Suppressor macrophage treated with lipopolysaccharide for 4 hours (primary cell): Measurements from ENCODE around the gene ZNF599.
"Not testable (repeated sequence)": the region's sequence is repeated elsewhere in the genome, so short reads cannot be mapped to it uniquely, and the experiment has no call there.

ENCODE experiments used
- DNase-seq: peaks from one replicate; pipeline ENCODE4 v3.0.0-alpha.2; 2020

The ZNF599 gene

DNA sequence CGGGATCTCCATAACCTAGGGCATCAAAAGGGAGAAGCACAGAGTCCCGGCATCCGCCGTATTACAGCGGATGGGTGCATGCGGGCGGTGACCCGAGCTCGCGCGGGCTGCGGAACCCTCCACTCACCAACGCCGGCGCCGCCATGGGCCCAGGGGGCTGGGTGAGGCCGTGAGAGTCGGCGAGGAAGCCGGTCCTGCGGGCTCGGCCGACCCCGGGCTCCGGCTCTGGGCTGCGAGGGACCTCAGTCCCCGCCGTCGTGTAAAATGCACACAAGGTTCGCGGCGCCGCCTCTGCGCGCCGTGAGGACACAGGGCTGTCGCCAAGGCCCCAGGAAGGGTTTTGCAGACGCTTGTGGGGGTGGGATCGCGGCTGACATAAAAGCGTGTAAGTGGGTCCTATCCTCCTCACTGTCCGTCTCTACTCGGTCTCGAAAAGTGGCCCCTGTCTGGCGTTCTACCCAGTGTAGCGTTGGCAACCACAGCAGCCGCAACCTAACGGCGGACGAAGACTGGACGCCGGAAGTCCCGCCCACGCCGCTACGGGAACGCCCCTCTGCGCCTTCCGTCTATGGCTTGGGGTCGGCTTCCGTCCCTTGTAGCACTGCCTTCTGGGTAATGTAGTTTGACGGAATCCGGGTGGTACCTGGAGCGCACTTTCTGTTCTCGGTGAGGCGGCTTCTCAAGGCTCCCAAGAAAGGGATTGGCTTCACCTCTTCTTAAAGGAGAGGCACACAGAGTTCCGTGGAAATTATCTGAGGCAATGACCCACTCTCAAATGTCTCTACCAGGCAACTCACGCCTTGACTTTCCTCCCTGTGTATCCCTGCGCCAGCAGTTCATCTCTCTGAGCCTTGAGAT is at the start of gene ZNF599:
Gene ZNF599 (minus strand): TSS at position 519 of the 858 bp plus-strand sequence. CDS start 374 bp downstream, at position 145.
- peak; percentile 94 for DNase-seq

DNA sequence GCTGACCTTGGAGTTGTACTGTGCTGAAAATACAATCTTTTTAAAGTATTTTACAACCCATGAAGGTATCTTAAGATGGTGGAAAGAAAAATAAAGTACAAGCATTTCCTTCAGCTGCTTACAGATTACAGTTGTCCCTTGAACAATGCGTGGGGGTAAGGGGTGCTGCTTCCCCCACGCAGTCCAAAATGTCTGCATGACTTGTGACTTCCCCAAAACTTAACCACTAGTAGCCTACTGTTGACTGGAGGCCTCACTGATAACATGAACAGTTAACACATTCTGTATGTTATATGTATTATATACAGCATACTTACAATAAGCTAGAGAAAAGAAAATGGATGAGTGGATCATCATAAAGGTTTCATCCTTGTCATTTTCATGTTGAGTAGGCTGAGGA is 45.3 kb upstream of the ZNF599 start:
- DNase-seq, result no peak

DNA sequence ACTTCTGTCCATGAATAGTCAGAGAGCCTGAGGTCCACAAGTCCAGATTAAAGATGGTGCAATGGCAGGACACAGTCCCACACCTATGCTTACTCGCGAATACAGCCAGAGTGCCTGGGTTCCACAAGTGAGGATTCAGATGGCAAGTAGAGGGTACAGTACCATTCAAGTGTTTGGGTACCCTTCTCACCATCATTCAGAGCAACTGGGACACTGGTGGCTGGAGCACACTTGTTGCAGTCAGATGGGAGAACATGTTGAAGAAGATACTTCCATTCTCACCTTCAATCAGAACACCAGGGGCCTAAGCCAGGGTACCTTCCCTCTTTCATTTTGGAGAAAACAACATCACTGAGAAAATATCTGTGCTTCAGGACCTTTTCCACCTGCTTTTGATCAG is 43.7 kb upstream of the ZNF599 start:
- DNase-seq, result no peak

DNA sequence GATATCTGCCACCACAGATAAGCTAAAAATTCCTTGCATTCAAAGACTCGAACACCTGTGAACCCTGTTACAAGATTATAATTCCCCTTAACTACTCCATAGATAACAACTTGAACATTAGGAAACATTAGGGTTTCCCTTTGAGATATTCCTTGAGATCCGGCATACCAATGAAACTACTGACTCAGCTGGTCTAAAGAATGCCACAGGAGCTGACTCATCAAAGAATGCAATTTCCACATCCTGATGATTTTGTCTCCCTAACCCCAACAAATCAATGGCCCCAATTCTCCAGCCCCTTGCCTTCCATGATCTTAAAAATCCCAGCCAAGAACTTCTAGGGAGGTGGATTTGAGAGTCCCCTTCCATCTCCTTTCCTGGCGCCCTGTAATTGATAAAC is 35.6 kb upstream of the ZNF599 start:
- DNase-seq, result no peak

DNA sequence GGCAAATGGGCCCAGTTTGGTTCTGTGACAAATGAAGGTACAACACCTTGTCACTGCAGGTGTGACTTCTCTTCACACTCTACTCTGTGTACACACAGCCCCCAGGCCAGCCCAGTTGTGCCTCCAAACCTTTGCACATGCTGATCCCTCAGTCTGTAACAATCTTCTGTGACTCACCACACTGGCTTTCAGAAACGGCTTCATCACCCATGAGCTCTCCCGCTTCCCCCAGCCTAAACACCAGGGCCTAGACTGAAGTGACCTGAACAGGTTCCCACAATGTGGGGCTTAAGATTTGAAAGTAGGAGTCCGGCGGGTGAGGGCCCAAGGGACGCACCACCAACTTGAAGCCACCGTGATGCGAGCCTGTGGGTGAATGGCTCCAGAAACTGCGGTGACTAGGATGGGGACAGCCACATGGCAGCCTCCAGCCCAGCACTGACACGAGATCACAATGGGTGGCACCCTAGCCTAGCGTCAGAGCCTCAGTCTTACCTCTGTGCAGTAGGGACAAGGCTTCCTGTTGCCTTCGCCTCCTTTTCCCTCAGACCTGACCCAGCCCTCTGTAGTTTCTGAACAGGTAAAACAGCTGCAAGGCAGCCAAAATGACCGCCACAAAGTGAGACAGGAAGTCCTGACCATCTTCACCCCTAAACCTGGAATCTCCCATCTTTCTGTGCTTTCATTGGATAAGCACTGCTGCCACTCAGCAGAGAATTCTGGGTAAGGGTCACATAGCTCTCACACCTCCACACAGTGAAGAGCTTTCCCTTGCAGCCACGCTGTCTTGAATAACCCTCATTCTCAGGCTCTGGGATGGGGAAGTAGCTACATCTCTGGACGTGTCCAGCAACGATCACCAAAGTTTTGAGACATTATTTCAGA is 34.2 kb upstream of the ZNF599 start:
- DNase-seq, result no peak

DNA sequence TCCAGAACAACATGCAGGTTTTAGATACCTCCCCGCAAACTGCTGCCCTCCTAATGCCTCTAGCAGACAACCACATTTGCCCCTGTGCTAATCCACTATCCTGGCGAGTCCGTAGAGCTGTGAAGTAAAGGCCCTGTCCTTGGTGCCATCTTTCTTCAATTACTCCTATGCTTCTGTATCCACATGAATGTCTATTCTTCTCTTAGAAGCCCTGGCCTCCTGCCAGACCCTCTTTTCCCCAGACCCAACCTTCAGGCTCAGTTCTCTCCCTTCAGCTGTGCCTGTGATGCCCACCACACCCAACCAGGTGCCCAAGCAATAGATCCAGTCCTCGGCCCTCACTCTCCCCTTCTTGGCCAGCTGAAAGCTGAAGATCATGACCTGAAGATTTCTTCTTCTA is 31.1 kb upstream of the ZNF599 start:
- DNase-seq, result no peak

DNA sequence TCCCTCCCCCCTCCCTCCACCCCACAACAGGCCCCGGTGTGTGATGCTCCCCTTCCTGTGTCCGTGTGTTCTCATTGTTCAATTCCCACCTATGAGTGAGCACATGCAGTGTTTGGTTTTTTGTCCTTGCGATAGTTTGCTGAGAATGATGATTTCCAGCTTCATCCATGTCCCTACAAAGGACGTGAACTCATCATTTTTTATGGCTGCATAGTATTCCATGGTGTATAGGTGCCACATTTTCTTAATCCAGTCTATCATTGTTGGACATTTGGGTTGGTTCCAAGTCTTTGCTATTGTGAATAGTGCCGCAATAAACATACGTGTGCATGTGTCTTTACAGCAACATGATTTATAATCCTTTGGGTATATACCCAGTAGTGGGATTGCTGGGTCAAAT is 23.9 kb upstream of the ZNF599 start:
- not testable (repeated sequence) for DNase-seq

DNA sequence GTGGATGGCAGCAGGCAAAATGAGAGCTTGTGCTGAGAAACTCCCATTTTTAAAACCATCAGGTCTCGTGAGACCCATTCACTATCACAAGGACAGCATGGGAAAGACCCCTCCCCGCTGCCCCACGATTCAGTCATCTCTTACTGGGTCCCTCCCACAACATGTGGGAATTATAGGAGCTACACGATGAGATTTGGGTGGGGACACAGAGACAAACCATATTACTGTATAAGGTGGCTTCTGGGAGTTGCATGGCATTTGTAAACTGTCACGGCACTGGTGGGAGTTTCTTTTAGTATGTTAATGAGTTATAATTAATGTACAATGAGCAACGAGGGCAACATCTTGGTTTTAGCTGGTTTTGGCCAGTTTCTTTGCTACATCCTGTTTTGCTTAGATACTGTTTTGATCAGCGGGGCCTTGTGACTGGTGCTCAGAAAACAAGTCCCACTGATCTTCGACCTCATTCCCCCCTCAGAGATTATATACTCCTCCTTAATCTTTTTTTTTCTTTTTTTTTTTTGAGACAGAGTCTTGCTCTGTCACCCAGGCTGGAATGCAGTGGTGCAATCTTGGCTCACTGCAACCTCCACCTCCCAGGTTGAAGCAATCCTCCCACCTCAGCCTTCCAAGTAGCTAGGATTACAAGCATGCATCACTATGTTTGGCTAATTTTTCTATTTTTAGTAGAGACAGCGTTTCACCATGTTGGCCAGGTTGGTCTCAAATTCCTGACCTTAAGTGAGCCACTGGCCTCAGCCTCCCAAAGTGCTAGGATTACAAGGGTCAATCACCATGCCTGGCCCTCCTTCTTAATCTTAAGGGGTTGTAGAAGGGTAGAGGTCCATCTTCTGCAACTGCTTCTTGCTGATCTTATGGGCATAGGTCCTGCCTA is 21.3 kb upstream of the ZNF599 start:
- DNase-seq, result no peak

DNA sequence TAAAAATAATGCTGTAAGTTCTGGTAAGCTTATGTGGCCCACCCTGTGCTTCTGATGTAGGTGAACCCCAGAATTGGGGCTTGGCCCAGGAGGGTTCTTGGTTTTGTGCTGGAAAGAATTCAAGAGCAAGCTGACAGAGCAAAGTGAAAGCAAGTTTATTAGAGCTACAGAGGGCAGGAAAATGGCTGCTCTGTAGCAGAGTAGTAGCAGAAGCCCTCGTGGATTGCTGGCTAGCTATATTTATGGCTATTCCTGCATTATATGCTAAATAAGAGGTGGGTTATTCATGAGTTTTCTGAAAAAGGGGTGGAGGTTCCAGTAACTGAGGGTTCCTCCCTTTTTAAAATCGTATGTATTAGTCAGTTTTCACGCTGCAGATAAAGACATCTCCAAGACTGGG is 20.6 kb upstream of the ZNF599 start:
- no peak for DNase-seq

DNA sequence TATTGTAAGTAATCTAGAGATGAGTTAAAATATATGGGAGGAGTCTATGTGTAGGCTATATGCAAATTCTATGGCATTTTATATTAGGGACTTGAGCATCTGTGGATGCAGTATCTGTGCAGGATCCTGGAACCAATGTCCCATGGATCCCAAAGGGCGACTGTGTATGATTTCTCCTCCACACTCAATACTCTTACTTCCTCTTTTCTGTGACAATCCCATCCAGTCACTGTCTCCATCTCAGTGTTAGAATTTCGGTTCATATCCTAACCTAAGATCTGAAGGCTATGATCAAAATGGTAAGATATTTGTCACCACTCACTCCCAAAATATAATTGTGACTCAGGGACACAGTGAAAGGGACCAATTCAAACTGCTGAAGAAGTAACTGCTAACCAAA is 15.1 kb upstream of the ZNF599 start:
- DNase-seq, result no peak

DNA sequence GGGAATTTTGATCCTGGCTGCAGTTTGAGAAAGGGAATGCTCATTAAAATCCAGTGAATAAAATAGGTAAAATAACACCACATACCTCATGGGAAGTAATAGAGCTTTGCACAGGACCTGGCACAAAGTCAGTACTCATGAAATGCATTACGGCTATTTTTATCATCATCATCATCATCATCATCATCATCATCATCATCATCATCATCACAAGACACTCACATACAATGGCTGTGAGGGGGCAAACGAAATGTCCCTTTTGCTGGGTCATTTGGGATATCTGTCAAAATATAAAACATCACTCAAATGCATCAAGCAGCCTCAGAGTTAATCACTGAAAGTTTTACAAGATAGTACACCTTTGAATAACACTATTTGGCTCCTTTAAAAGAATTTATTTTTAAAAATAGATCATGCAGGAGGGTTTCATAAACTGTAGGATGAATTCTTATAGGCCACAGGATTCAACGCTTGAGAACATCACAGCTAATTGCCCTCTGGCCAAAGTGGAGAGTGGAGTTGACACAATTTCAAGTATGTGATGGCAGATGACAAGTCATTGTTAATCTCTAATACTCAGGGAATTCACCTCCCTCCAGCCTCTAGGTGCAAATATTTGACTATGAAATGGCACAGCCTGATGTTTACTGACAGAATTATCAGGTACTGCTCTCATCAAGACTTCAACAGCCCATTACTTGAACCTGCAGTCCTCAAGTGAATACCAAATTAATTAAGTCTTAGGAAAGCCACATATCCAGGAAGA is 14.2 kb upstream of the ZNF599 start:
- DNase-seq, result no peak

DNA sequence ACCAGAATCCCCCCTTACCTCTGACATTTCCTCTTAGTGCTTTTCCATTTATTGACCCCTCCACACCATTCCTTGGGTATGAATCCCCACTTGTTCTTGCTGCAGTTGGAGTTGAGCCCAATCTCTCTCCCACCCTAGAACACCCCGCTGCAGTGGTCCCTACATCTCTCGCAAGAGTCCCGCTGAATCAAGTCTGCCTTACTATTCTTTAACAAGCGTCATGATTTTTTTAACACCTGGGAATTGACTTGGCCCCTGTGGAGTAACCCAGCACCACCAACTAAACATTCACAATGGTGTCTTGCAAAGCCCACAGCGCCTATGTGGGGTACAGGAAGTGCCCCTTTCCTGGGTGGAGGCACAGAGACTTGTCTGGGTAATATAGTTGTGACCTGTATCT is 13.2 kb upstream of the ZNF599 start:
- DNase-seq, result no peak

DNA sequence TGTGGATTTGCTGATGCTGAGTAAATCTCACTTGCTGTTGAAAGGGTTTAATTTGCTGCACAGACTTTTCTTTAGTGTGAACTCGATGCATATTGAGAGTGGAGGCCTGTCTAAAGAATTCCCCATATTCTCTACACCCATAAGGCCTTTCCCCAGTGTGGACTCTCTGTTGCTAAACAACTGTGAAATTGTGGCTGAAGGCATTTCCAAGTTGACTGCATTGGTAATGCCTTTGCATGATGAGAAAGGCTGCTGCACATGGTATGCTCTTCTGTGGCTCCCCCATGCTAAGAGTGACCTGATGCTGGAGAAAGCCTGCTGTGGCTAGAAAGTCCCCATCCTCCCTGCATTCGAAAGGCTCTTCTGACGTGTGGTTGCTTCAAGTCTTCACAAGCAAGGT is 6.6 kb upstream of the ZNF599 start:
- DNase-seq, result no peak

DNA sequence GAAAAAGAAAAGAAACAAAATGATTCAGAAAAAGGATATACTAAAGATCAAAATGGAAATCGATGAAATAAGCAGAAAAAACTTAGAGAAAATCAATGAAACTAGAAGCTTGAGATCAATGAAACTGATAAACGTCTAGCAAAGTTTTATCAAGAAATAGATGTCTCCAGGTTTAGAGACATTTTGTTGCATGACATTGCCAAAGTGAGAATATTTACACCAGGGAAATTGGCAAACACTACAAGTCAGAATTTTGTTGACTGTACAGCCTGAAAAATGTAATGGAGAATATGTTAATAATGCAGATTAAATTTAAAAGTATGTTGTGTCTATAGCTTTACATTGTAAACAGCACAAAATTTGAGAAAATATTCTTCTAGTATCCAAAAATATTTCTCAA is 5.3 kb upstream of the ZNF599 start:
- DNase-seq, result no peak

DNA sequence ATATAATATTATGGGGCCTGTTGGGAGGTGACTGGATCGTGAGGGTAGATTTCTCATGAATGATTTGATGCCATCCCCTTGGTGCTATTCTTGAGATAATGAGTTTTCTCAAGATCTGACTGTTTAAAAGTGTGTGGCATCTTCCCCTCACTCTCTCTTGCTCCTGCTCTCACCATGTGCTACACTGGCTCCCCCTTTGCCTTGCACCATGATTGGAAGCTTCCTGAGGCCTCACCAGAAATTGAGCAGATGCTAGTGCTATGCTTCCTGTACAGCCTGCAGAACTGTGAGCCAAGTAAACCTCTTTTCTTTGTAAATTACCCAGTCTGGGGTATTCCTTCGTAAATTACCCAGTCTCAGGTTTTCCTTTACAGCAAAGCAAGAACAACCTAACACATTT is 1.8 kb upstream of the ZNF599 start:
- DNase-seq, result no peak

DNA sequence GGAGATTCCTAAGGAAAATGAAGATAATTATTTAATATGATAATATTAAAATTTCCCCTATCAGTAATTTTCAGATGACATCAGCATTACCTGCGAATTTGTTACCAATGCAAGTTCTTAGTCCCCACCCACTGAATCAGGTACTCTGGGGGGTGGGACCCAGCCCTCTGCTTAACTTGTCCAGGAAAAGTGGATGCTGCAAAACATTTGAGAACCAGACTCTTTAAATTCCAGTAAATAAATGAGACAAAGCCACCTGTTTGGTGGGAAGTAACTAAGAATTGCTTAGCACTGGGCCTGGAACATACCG is 495 bp upstream of the ZNF599 start:
- no peak for DNase-seq

DNA sequence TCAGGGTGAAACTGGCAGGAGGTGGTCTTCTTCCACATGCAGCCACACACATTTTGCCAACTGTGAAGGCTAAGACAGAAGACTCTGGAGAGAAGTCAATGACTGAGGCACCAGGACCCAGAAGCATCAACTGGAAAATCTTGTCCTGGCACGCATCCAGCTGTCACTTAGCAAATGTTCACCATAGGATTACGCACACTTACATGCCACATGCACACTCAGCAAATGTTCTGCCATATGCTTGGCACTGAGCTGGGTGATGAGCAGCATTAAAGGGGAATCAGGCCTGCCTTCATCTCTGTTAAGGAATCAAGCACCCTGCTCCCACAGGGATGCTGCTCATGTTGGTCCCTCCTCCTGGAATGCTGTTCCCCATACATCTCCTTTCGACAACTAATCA is 5.1 kb downstream of the ZNF599 start:
- no peak for DNase-seq

DNA sequence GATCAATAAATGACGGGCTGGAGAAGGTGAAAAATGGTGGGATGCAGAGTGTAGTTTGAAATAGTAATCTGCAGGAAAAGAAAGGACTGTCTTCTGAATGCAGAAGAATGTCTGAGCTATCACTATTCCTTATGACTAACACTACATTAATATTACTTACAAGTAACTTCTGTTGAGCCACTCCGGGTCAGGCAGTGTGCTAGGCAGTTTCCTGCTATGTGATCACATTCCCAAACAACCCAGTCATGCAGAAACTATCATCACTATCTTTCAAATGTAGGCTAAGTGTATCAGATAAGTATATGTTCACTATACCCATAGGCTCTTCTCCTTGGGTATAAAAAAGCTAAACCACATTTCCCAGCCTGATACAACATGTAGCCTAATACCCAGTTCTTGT is 6.6 kb downstream of the ZNF599 start:
- no peak for DNase-seq

DNA sequence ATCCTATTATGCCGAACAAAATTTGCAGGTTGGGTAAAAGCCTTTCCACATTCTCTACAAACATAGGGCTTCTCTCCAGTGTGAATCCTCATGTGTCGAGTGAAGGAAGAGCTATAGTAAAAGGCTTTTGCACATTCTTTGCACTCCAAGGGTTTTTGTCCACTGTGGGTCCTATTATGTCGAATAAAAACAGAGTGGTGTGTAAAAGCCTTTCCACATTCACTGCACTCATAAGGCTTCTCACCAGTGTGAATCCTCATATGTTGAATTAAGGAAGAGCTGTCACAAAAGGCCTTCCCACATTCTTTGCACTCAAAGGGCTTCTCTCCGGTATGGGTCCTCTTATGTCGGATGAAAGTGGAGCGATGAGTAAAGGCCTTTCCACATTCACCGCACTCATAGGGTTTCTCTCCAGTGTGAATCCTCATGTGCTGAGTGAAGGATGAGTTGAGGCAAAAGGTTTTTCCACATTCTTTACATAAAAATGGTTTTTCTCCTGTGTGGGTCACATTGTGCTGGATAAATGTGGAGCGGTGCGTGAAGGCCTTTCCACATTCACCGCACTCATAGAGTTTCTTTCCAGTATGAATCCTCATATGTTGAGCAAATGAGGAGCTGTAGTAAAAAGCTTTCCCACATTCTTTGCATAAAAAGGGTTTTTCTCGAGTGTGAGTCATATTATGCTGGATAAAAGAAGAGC is 13.6 kb downstream of the ZNF599 start:
- DNase-seq, result no peak

DNA sequence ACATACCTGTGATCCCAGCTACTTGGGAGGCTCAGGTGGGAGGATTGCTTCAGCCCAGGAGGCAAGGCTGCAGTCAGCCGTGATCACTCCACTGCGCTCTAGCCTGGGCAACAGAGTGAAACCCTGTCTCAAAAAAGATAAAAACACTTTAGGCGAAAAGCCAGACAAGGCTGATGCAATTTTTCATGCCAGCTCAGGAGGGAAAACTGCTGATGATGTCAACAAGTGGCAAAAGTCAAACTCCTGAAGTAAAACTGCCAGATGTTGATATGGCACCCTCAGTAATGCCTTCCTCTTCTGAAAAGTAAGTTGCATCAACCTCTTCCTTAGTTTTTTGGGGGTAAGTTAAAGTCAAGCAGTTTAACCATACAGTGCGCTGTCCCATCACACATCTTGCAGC is 15.6 kb downstream of the ZNF599 start:
- DNase-seq, result no peak

DNA sequence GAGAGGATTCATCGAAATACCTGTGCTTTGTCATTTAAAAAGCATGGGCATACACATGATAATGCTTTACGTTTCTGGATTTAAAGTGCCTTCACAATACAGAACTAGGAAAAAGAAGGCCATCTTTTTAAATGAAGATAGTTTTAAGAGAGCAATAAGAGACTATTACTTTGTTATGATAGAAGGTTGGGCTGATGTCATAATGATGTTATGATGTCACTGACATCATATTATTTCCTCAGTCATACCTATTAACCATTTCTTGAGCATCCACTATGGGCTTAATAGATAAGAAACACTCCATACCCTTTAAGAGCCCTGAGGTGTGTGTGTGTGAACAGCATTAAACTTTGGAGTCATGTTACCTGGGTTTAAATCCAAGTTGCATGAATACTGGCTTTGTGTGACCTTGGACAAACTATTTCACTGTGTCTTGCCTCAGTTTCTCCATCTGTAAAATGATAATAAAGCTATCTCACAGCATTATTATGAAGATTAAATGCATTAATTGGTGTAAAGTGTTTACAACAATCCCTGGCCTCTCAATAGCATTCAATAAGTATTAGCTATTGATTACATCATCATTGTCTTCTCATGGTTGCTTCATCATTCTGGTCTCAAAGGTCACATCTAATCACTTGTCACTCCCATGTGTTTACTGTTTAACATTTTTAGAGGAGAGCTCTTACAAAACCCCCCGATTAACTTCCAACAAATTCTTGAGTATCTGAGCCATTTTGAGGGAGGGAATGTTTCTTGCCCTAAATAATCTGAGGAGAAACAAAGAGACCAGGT is 27.9 kb downstream of the ZNF599 start:
- DNase-seq, result no peak
